T-helper 2 cell treated with Interferon-gamma antibody and Interleukin-4, amounts not matched to agents 100 ng/mL and 5 ng/mL, for 36 hours (primary cell): ENCODE data around the gene TMEM132A. TPM values are rescaled to one million over a fixed set of nuclear protein-coding genes. Genes with fewer than 3 reads are reported as not detected.

Source experiments
- intact Hi-C: fragments of 100-400 bp; cut with micrococcal nuclease; formaldehyde crosslinking; loops from one replicate; pipeline ENCODE4 v1.15.1; 2023
- total RNA-seq: library from RNA; stranded (reverse); gene quantifications from 2 replicates; pipeline ENCODE4 v1.2.3, GENCODE V29; 2022

The TMEM132A gene
- total RNA-seq, 1 donor from 2014 or later = 0.30 TPM

- intact Hi-C loops = no loop called here
Observed at GRCh38 chr11:60934790-60935605, 10.7 kb downstream of the TMEM132A start.

DNA sequence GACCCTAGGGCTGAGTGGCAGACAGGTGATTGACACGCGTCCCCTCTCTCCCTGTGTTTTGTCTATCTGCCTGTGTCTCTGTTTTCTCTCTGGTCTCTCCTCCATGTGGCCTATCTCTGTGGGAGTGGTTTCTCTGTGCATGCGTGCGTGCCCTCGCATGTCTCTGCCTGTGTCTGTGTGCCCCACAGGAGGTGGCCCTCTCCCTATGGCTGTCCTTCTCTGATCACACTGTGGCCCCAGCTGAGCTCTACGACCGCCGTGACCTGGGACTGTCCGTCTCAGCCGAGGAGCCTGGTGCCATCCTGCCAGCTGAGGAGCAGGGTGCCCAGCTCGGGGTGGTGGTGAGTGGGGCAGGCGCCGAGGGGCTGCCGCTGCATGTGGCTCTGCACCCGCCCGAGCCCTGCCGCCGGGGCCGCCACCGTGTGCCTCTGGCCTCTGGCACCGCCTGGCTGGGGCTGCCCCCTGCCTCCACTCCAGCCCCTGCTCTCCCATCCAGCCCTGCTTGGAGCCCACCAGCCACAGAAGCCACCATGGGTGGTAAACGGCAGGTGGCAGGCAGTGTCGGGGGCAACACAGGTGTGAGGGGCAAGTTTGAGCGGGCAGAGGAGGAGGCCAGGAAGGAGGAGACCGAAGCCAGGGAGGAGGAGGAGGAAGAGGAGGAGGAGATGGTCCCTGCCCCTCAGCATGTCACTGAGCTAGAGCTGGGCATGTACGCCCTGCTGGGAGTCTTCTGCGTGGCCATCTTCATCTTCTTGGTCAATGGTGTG lies 11.6 kb downstream of the TMEM132A start:
- intact Hi-C loops = no loop called here

- intact Hi-C loops = no loop called here
Observed at GRCh38 chr11:60936467-60937143, 12.3 kb downstream of the TMEM132A start.

GRCh38 chr11:60937144-60937527 lies 12.9 kb downstream of the TMEM132A start:
- intact Hi-C loops = no loop called here

- intact Hi-C loops = no loop called here
Observed at GRCh38 chr11:60937811-60938210, 13.6 kb downstream of the TMEM132A start.

DNA sequence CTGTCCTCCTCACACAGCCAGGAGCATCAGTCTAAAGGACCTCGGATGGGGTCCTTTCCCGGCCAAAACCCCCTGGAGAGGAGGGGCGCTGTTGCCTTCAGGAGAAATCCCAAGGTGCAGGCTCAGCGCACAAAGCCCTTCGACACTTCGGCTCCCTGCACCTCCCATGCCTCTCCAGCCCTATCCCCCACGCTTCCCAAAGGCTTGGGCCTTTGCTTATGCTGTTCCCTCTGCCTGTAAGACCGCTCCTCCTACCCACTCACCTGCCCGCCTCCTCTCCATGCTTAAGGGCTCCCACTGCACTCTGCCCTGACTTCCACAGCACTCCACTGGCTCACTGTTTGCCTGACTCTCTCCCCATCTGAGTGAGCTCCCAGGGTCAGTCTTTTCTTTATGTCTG lies 14.2 kb downstream of the TMEM132A start:
- intact Hi-C loops = no loop called here

DNA sequence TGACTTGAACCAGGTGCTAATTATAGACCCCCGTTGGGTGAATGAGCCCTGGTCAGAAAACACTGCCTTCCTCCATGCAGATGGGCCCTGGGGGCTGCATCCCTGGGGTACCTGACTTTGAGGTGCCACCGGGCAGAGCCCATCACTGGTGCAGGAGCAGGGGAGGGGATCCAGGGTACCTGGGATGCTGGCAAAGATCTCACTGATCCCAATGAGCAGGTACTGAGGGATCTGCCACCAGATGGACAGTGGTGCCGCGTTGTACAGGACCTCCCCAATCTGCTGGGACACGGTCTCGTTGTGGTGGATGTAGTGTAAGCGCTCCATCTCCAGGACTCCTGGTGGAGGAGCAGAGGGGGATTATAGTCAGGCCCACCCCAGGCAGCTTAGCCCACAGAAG lies 15.0 kb downstream of the TMEM132A start:
- intact Hi-C loops = no loop called here

- intact Hi-C loops = no loop called here
Observed at GRCh38 chr11:60939855-60940254, 15.6 kb downstream of the TMEM132A start.

- intact Hi-C loops = no loop called here
Observed at GRCh38 chr11:60941371-60942119, 17.3 kb downstream of the TMEM132A start.

DNA sequence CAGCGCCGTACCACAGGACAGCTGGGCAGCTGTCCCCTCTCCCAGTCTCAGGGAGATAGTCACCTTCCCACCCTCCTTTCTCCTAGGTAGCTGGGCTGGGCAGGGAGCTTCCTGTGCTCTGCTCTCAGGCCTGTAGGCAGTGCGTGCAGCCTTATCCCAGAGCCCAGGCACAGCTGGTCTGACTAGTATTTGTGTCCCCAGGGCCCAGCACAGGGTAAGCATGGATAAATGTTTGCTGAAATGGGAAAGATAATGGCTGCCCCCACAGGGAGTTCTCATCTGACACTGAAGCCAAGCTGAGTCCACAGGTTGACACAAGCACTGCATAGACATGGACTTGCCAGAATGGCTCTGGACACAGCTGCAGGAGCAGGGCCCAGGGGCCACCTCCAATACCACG lies 18.0 kb downstream of the TMEM132A start:
- intact Hi-C loops = no loop called here

- intact Hi-C loops = no loop called here
Observed at GRCh38 chr11:60942970-60943565, 18.8 kb downstream of the TMEM132A start.

DNA sequence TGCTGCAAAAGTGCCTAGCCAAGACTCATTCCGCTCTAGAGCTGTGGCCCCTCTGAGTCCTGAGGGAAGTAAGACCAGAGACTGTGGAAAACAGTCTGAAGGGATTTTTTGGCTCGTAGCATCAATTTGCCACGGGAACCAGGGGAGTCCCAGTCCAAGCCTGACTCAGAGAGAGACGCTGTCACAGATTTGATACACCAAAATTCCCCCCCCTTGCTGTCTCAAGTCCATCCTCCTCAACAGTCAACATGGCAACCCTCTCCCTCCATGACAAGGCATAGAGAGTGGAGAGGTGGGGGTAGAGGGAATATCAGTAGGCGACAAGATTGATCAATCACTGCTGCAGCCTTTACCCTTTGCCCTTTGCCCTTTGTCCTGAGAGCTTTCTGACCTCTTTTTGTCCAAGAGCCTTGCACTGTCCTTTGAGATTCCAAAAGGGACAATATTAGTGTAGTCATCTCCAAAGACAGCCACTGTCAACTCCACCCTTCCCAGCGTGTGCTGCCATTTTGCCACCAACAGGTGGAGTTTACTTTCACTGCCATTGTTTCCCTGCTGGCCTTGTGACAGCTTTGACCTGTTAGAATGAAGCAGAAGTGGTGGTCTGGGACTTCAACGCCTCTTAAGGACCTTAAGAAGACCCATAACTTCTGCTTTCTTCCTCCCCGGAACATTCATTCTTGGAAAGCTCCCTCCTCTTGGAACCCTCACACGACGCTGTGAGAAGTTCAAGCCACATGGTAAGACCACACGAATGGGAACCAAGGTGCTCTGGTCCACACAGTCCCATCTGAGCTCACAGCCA lies 20.4 kb downstream of the TMEM132A start:
- intact Hi-C loops = no loop called here

DNA sequence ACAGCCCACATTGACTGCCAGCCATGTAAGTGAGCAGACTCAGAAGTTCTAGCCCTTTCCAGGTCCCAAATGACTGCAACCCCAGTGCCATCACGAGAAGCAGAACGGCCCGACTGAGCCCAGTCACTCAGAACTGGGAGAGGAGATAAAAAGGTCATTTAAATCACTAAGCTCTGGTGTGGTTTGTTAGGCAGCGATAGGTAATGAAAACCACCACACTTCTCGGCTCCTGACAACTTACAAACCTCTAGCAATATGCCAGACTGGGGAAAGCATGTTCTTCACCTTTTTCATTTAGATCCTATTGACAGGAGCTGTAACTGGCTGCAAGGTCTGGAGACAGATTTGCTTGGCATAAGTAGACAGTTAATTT lies 21.0 kb downstream of the TMEM132A start:
- intact Hi-C loops = no loop called here

DNA sequence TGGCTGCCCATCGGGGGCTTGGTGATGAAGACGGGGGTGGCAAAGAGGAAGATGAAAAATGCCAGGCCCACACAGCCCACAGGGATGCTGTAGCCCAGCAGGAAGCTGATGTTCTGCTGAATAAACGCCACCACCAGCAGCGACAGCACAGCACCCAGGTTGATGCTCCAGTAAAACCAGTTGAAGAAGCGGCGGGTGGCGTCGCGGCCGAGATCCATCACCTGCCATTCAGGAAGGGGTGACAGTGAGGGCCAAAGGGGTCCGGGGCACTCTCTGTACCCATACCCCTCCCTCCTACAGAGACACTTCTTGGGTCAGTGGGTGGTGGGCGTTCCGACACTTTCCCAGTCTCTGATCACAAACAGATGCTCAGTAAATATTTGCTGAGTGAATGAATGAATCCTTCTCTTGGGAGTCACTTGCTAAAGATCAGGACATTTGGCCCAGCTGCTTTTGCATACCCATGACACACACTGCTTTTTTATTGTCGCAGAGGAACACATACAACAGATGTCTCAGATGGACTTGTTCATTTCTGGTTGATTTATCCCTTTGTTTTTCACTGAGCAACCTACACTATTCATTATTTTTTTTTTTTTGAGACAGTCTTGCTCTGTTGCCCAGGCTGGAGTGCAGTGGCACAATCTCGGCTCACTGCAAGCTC lies 22.5 kb downstream of the TMEM132A start:
- intact Hi-C loops = no loop called here

DNA sequence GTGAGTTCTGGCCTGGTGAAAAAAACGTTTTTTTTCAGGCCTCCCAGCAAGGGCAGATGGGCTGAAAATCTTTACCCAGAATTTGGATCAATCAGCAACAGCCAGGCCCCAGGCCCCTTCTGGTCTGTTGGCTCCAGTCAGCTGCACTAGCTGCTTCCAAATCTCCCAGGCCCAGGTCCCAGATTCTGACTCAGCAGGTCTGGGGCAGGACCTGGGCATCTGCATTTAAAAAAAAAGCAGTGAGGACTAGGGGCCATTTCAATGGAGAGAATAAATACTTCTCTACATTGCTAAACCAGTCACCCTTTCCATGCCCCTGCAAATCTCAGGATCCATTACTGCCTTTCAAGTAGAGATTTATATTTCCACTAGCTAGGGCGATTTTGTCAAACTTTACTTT lies 23.4 kb downstream of the TMEM132A start:
- intact Hi-C loops = no loop called here

- intact Hi-C loops = no loop called here
Observed at GRCh38 chr11:60948250-60948649, 24.0 kb downstream of the TMEM132A start.

DNA sequence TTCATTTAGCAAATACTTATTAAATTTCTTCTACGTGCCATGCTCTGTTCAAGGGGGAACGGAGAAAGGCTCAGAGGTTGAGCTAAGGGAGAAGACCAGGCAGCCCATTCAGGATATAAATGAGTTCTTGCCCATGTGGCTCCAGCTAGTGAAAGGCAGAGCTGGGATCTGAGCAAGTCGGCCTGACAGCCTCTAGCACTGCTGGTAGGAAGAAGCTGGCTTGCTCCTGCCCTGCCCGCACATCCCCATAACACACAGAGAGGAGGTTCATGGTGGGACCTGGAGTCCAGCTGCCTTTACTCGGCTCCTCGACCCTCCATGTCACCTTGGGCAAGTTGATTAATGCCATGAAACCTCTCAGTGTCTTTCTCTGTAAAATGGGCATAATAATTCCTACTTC lies 25.8 kb downstream of the TMEM132A start:
- intact Hi-C loops = no loop called here

DNA sequence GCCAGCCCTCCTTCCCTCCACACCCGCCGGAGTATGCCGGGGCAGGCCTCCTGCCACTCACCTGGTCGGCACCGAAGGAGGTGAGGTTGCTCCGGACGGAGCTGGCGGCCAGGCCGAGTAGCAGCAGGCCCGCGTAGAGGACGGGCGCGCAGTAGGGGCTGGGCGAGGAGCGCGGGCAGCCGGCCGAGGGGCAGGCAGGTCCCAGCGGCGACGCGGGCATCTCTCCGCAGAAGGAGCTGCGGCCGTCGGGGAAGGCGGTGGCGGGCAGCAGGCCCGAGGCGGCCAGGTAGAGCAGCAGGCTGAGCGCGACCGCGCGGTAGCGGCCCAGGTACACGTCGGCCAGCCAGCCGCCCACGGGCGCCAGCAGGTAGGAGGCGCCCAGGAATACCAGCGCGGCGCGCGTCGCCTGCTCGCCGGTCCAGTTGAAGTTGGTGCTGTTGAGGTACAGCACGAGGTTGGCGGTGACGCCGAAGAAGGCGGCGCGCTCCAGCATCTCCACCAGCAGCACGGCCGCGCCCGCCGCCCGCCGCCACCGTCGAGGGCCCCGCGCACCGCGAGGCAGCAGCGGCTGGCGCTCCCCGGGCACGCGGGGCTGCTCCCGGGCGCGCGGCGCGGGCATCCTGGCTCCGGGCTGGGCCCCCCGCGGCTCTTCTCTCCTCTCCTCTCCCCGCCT lies 26.8 kb downstream of the TMEM132A start:
- intact Hi-C loops = no loop called here

GRCh38 chr11:60951606-60951903 lies 27.3 kb downstream of the TMEM132A start:
- intact Hi-C loops = no loop called here
